ENCODE measurements around the gene TRAT1. TPM values are rescaled to one million over a fixed set of nuclear protein-coding genes. Genes with fewer than 3 reads are reported as not detected.

The TRAT1 gene
- total and polyA plus RNA-seq, 2 of the 13 experiments (the other 11 are each of a cell fraction or from before 2014, with no cell fraction given), result not detected

DNA sequence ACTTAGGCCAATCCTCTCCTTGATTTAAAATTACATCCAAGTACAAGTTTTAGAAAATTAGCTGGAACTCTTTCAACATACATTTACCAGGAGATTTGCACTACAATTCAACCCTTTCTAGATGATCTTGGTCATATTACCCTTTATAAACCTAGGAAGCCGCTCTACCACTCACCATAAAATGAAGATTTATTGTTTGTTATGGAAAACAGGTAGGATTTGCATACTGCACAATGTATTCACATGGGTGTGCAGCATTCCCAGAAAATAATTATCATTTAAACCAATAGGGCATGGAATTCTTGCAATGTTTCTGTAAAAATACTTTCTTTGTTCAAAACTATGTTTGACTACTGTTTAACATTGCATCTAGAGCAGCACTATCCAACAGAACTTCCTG is 46.9 kb upstream of the TRAT1 start:
- Histone ChIP-seq H3K27me3 (ENCODE audit: control insufficient read depth in 1 of 2, insufficient read depth in 2 of 2, low read length in 2 of 2) (no peaks in the 10 kb centered on the region), H3K4me2 (ENCODE audit: low read depth, low read length) (no peak overlapping the region), H3K4me1 (ENCODE audit: insufficient read depth, low read length) (no peaks in the 10 kb centered on the region), H2AFZ (ENCODE audit: low read length) (no peak overlapping the region), H3K79me2 (ENCODE audit: insufficient read depth, low read length) (no peaks in the 10 kb centered on the region), H3K4me3 (replicated peaks in 1 of 3; ENCODE audit: insufficient read depth in 1 of 3, low read depth in 2 of 3, low read length in 3 of 3) (no peak overlapping the region), H3K9ac (ENCODE audit: insufficient read depth, low read depth, low read length) (no peak overlapping the region), H3K9me3 (ENCODE audit: low read length) (no peaks in the 10 kb centered on the region), H3K36me3 (replicated peaks in 1 of 2; ENCODE audit: control insufficient read depth in 1 of 2, insufficient read depth in 2 of 2, low read length in 2 of 2) (no peaks in the 10 kb centered on the region), H4K20me1 (ENCODE audit: insufficient read depth, low read length) (no peaks in the 10 kb centered on the region), H3K27ac (ENCODE audit: extremely low read length, insufficient read depth, low read length) (no peak overlapping the region)
- POLR2A ChIA-PET, result no interaction called here
- WGBS (ENCODE audit: low lambda C conversion rate), result 0% methylated on average over 1 of the region's 1 CpG
- DNase-seq (ENCODE audit: low spot score) (no peak), ATAC-seq (no peak), FAIRE-seq (no peak)
- CTCF ChIA-PET (ENCODE audit: low intra/inter-chr PET ratio, low total read pairs), result no interaction called here
- TF ChIP-seq, protein P1, sequence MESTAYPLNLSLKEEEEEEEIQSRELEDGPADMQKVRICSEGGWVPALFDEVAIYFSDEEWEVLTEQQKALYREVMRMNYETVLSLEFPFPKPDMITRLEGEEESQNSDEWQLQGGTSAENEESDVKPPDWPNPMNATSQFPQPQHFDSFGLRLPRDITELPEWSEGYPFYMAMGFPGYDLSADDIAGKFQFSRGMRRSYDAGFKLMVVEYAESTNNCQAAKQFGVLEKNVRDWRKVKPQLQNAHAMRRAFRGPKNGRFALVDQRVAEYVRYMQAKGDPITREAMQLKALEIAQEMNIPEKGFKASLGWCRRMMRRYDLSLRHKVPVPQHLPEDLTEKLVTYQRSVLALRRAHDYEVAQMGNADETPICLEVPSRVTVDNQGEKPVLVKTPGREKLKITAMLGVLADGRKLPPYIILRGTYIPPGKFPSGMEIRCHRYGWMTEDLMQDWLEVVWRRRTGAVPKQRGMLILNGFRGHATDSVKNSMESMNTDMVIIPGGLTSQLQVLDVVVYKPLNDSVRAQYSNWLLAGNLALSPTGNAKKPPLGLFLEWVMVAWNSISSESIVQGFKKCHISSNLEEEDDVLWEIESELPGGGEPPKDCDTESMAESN (CRISPR knock-in tag; conservative IDR thresholded peaks at IDR 0.05), result no peak
- TF ChIP-seq, protein P2, sequence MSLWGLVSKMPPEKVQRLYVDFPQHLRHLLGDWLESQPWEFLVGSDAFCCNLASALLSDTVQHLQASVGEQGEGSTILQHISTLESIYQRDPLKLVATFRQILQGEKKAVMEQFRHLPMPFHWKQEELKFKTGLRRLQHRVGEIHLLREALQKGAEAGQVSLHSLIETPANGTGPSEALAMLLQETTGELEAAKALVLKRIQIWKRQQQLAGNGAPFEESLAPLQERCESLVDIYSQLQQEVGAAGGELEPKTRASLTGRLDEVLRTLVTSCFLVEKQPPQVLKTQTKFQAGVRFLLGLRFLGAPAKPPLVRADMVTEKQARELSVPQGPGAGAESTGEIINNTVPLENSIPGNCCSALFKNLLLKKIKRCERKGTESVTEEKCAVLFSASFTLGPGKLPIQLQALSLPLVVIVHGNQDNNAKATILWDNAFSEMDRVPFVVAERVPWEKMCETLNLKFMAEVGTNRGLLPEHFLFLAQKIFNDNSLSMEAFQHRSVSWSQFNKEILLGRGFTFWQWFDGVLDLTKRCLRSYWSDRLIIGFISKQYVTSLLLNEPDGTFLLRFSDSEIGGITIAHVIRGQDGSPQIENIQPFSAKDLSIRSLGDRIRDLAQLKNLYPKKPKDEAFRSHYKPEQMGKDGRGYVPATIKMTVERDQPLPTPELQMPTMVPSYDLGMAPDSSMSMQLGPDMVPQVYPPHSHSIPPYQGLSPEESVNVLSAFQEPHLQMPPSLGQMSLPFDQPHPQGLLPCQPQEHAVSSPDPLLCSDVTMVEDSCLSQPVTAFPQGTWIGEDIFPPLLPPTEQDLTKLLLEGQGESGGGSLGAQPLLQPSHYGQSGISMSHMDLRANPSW (CRISPR knock-in tag; IDR thresholded peaks at IDR 0.05; ENCODE audit: borderline replicate concordance), result no peak
- no peak for TF ChIP-seq STAT5B (CRISPR knock-in tag; IDR thresholded peaks at IDR 0.05)
- BruUV-seq (replicated peaks), result no TSS peak
- intact Hi-C loops (cut with micrococcal nuclease; ENCODE audit: unreplicated experiment), result no loop called here
- in situ Hi-C loops (cut with HindIII; ENCODE audit: extremely low pct_ligation_motif_present, low pct_unique_long_range_greater_than_20kb), result no loop called here

DNA sequence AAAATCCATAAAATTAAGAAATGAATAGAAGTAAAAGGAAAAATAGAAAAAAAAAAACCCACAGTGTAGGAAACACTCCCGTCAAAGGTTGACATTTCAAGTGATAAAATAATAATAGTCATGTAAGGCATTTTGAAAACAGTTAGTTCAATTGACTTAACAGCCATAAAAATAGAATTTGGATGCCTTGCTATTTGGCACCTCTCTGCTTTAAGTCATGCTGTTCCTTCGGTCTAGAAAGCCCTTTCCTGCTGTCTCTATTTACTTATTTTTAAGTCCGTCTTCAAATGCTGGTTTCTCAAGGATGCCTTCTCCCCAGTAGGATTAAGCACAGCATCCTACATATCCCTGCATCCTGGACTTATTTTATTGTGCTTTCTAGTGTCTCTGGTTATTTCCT is 43.1 kb upstream of the TRAT1 start:
- H3K4me1 ChIP-seq (ENCODE audit: insufficient read depth, low read length), result no peaks in the 10 kb centered on the region
- no peak overlapping the region for H3K27ac ChIP-seq (ENCODE audit: extremely low read length, insufficient read depth, low read length)
- in situ Hi-C loops (cut with HindIII; ENCODE audit: extremely low pct_ligation_motif_present, low pct_unique_long_range_greater_than_20kb), result no loop called here
- H2AFZ ChIP-seq (ENCODE audit: low read length), result no peak overlapping the region
- no peaks in the 10 kb centered on the region for H4K20me1 ChIP-seq (ENCODE audit: insufficient read depth, low read length)
- TF ChIP-seq, protein P3, sequence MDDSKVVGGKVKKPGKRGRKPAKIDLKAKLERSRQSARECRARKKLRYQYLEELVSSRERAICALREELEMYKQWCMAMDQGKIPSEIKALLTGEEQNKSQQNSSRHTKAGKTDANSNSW (CRISPR knock-in tag; IDR thresholded peaks at IDR 0.05; ENCODE audit: borderline replicate concordance), result no peak
- no peaks in the 10 kb centered on the region for H3K27me3 ChIP-seq (ENCODE audit: control insufficient read depth in 1 of 2, insufficient read depth in 2 of 2, low read length in 2 of 2)
- 1% methylated on average over 3 of the region's 3 CpGs for WGBS (ENCODE audit: low lambda C conversion rate)
- H3K4me2 ChIP-seq (ENCODE audit: low read depth, low read length), result no peak overlapping the region
- no TSS peak for BruUV-seq (replicated peaks)
- H3K36me3 ChIP-seq (replicated peaks in 1 of 2; ENCODE audit: control insufficient read depth in 1 of 2, insufficient read depth in 2 of 2, low read length in 2 of 2), result no peaks in the 10 kb centered on the region
- H3K4me3 ChIP-seq (replicated peaks in 1 of 3; ENCODE audit: insufficient read depth in 1 of 3, low read depth in 2 of 3, low read length in 3 of 3), result no peak overlapping the region
- POLR2A ChIA-PET, result no interaction called here
- no peak for ATAC-seq
- H3K9me3 ChIP-seq (ENCODE audit: low read length), result no peaks in the 10 kb centered on the region
- FAIRE-seq, result no peak
- no peak overlapping the region for H3K9ac ChIP-seq (ENCODE audit: insufficient read depth, low read depth, low read length)
- CTCF ChIA-PET (ENCODE audit: low intra/inter-chr PET ratio, low total read pairs), result no interaction called here
- no peak for DNase-seq (ENCODE audit: low spot score)
- no peaks in the 10 kb centered on the region for H3K79me2 ChIP-seq (ENCODE audit: insufficient read depth, low read length)
- intact Hi-C loops (cut with micrococcal nuclease; ENCODE audit: unreplicated experiment), result no loop called here
